SIG-M5 treated with dmso at 0.1 percent for 504 hours (cell line): ENCODE results near the gene TFG.

Experiments used
- DNase-seq: peaks from one replicate; lab custom pipeline; 2025; ENCODE audit not compliant: unreplicated experiment; lab: John Stamatoyannopoulos, UW

Gene TFG

GRCh38 chr3:100753846-100754245 is 44.6 kb downstream of the TFG start:
- no peak for DNase-seq

GRCh38 chr3:100754563-100755334 is 45.5 kb downstream of the TFG start:
- DNase-seq, result no peak

GRCh38 chr3:100756441-100756840 is 47.1 kb downstream of the TFG start:
- DNase-seq, result no peak

- no peak for DNase-seq
Measured at GRCh38 chr3:100759159-100759558, 49.9 kb downstream of the TFG start.

DNA sequence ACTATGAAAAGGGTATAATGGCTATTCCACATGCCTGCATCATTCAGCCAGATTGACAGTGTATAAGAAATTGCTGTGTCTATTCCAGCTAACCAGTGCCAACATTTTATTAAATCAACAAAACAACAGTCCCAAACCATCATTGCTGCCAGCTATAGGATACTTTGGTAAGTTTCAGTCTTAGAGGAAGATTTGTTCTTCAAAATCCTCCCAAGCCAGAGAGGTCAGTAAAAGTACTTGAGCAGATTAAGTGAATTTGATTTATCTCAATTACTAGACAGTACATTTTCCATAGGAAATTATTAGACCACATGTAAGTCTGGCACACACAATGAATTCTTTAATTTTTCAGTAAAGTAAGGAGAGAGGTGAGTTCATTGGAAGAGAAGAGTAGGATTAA is 50.7 kb downstream of the TFG start:
- DNase-seq, result no peak

DNA sequence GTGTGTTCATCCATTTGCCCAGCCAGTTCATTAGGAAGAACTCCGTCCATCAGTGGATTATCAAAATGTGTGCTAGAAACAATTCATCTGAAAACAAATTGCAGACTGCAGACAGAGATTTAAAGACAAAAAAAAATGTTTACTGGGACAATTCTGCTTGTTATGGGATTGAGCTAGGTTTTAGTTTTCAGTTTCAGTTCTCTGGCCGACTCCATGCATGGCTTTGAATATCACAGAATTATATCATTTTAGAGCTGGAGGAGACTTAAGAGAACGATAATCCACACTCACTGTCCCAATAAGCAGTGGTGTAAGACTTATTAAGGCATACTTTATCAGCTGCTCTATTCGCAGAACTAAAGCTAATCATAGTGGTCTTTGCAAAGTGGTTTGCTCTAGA is 51.1 kb downstream of the TFG start:
- DNase-seq, result no peak

- no peak for DNase-seq
Measured at GRCh38 chr3:100761211-100761942, 52.1 kb downstream of the TFG start.

GRCh38 chr3:100761951-100762350 is 52.7 kb downstream of the TFG start:
- no peak for DNase-seq

- DNase-seq, result no peak
Measured at GRCh38 chr3:100765437-100765975, 56.2 kb downstream of the TFG start.

DNA sequence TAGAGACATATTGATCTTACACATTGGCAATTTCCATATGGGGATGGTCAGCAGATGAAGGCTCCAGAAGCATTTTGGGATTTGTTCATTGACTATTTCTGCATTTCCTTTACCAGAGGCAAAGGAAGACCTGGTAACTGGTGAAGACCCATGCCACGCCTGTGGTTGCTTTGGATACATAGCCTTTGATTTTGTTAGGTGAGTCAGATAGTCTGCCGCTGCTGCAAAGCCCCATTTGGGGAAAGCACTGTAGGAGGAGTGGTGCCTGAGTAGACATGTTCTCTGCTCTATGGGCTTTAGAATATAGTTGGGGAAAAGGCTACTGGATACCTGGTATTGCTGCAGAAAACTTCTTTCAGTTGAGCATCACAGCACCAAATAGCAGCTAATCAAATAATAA is 56.8 kb downstream of the TFG start:
- no peak for DNase-seq

- no peak for DNase-seq
Measured at GRCh38 chr3:100769693-100770092, 60.4 kb downstream of the TFG start.

DNA sequence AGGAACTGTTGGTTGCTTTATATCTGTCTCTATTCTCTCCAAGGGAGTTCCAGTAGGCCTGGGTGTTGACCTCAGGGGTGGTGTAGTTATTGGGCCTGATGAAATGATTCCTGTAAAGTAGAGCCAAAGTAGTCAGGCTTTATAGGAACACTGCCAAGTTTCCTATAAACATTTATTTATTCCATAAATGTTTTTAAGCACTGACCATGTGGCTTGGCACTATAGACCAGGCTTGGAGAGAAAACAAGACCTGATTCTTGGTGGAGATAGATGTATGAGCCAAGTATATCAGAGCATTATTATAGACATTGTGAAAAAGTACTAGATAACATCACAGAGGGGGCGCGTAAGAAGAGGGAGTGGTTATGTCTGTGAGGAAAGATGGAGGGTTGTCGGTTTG is 65.9 kb downstream of the TFG start:
- no peak for DNase-seq

DNA sequence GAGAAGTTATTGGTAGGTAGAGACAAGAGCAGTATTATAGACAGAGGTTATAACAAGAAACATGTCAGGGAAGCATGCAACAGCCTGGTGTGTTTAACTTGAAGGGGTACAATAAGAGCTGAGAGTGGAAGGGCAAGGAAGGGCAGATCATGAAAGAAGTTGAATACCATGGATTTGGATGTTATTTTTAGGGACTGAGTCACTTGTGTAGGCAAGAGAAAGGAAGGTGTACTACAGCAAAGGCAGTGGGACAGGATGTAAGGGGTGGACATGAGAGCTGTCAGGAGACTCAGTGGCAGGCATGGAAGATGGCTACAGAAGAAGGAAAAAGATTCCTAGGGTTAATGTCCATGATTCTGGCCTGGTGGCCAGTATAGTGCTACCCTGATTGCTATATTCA is 66.4 kb downstream of the TFG start:
- no peak for DNase-seq

DNA sequence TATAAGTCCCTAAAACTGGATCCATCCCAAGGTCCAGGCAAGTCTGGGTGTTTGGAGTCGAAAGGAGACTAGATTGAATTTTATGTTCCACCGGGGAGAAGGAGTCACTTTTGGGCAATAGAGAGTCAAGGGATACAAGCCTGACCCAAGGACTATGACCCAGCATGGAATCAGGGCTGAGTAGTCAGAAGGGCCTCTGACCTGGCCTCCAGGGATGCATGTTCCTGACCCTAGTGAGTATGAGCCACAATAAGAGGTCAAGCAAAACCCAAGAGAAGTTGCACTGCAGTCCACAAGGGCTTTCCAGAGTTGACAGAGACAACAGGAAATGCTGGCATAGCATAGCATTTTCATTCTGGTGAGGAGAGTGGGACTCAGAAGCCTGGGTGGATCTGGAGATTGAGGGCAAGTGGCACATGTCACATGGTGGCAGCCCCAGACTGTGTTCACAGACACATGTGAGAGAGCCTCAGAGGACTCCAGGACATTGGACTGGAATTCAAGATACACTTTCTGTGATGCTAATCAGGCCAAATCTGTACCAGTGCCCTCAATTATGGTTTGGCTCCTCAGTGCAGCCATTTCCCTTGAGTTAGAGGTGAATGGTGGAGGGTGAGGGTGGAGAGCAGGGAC is 66.9 kb downstream of the TFG start:
- DNase-seq, result no peak

DNA sequence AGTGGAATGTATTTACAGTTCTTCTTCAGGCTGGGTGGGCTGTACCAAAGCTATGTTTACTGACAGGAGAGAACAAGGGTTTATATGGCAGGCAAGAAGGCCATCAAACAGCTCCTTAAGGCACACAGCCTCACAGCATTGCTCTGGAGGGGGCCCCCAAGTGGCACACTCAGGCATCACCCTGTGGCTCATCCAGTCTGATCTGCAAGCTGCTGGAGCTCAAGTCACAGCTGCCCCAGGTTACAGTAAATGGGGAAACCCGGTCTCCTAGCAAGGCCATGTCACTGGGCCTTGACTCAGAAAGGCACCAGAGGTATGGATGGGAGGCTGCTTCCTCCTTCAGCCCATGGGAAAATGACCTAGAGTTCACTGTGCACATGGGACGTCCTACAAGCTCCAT is 67.5 kb downstream of the TFG start:
- no peak for DNase-seq

GRCh38 chr3:100777271-100777670 is 68.0 kb downstream of the TFG start:
- no peak for DNase-seq

- no peak for DNase-seq
Measured at GRCh38 chr3:100779480-100779879, 70.2 kb downstream of the TFG start.

GRCh38 chr3:100780071-100780622 is 70.9 kb downstream of the TFG start:
- DNase-seq, result no peak

DNA sequence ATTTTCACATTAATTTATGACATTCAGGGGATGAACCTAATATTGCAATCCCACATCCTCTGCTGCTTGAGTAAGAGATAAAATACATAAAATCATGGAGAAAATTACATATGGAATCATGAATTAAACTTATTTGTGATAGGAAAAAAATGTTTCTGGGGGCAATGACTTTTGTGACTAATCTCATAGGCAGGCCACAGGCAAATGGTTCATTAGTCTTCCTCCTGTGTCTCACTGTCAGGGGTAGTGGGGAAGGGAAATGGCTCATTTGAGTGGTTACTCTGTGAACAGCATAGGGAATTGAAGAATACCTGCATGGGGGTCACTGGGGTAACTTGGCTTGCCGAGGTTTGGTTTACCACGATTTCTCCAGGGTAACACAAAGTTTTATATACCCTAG is 72.0 kb downstream of the TFG start:
- no peak for DNase-seq

DNA sequence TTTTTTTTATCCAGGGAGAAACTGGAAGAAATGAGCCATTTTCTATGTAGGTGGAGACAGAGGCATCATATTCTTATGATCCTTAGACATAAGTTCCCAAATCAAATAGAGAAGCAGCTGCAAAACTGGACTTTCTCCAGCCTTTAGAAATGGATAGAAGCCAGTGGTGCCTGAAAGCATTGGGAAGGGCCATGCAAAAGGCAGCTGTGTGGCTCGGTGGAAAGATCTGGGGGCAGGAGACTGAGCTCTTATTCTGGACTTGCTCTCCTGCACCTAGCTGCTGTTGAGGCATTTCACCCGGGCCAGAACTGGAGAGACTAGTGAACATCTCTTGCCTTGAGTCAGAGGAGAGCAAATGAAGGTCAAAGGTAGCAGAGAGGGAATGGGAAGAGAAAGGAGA is 73.1 kb downstream of the TFG start:
- no peak for DNase-seq

- DNase-seq, result no peak
Measured at GRCh38 chr3:100782906-100783305, 73.6 kb downstream of the TFG start.

DNA sequence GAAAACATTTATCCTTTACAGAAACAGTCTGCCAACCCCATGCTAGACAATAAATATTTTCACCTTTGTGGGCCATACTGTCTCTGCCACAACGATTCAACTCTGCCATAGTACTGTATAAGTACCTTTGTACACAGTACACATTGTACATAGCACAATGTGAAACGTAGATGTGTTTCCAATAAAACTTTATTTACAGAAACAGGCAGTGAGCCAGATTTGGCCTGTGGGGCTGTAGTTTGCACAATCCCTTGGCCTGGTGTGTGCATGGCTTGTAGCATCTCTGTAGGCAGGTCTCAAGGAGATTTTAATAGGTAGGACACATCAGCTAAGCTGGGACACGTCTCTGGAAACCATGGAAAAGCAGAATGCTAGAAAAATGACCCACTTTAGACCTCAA is 74.3 kb downstream of the TFG start:
- DNase-seq, result no peak
